ENCODE results near the gene ACTG1.

Gene ACTG1

GRCh38 chr17:81543339-81543675 lies 30.7 kb upstream of the ACTG1 start:
- DNase-seq, result no peak
- H3K36me3 ChIP-seq, result peaks cover 56 to 96% (median 95%) of the 10 kb centered on the region in 3 donors
- intact Hi-C loops (cut with DNase I; ENCODE audit: low total_unique reads), result no loop called here
- TF ChIP-seq, protein P1, sequence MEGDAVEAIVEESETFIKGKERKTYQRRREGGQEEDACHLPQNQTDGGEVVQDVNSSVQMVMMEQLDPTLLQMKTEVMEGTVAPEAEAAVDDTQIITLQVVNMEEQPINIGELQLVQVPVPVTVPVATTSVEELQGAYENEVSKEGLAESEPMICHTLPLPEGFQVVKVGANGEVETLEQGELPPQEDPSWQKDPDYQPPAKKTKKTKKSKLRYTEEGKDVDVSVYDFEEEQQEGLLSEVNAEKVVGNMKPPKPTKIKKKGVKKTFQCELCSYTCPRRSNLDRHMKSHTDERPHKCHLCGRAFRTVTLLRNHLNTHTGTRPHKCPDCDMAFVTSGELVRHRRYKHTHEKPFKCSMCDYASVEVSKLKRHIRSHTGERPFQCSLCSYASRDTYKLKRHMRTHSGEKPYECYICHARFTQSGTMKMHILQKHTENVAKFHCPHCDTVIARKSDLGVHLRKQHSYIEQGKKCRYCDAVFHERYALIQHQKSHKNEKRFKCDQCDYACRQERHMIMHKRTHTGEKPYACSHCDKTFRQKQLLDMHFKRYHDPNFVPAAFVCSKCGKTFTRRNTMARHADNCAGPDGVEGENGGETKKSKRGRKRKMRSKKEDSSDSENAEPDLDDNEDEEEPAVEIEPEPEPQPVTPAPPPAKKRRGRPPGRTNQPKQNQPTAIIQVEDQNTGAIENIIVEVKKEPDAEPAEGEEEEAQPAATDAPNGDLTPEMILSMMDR (IDR thresholded peaks at IDR 0.05), result no peak
- no peak overlapping the region for H3K27ac ChIP-seq
- H3K4me1 ChIP-seq, result no peaks in the 10 kb centered on the region
- H3K27me3 ChIP-seq, result no peaks in the 10 kb centered on the region
- H3K4me3 ChIP-seq, result no peak overlapping the region
- H3K9me3 ChIP-seq, result no peaks in the 10 kb centered on the region

- intact Hi-C loops (cut with DNase I; ENCODE audit: low total_unique reads), result no loop called here
- DNase-seq, result no peak
- Histone ChIP-seq H3K27ac (no peak overlapping the region), H3K4me3 (no peak overlapping the region), H3K9me3 (no peaks in the 10 kb centered on the region), H3K27me3 (peaks cover 0 to under 1% of the 10 kb centered on the region in 2 donors), H3K36me3 (peaks cover 50 to 96% (median 90%) of the 10 kb centered on the region in 3 donors), H3K4me1 (peaks cover 0 to under 1% (median 0%) of the 10 kb centered on the region in 4 donors)
- TF ChIP-seq, protein P1 (IDR thresholded peaks at IDR 0.05), result no peak
Observed at GRCh38 chr17:81542431-81543338, 30.1 kb upstream of the ACTG1 start.

- intact Hi-C loops (cut with DNase I; ENCODE audit: low total_unique reads), result no loop called here
- Histone ChIP-seq H3K27ac (no peak overlapping the region), H3K27me3 (peaks cover 0 to 15% of the 10 kb centered on the region in 2 donors), H3K36me3 (peaks cover 34 to 81% (median 75%) of the 10 kb centered on the region in 3 donors), H3K4me3 (no peak overlapping the region), H3K4me1 (peaks cover 0 to 14% (median 10%) of the 10 kb centered on the region in 4 donors), H3K9me3 (no peaks in the 10 kb centered on the region)
- TF ChIP-seq, protein P1 (IDR thresholded peaks at IDR 0.05), result no peak
- no peak for DNase-seq
Observed at GRCh38 chr17:81541123-81541522, 28.5 kb upstream of the ACTG1 start.

DNA sequence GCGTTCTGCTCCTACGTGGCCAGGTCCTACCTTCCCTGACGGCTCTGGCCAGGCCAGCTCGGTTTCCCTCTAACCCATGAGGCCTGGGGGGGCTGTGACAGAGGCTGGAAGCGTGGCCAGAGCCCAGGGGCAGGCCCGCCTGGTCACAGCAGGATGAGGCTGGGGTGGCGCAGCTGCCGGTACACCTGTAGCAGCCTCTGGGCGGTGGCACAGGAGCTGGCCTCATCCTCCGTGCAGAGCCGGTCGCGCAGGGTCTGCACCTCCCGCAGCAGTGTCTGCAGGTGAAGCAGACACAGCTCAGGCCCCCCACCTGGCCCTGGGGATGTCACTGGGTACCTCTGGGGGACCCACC lies 28.1 kb upstream of the ACTG1 start:
- no peaks in the 10 kb centered on the region for H3K9me3 ChIP-seq
- peaks cover 0 to 14% (median 10%) of the 10 kb centered on the region in 4 donors for H3K4me1 ChIP-seq
- intact Hi-C loops (cut with DNase I; ENCODE audit: low total_unique reads), result no loop called here

GRCh38 chr17:81539961-81540675 lies 27.5 kb upstream of the ACTG1 start:
- no peak overlapping the region for H3K4me3 ChIP-seq
- no peak for DNase-seq
- peaks cover 0 to 14% (median 10%) of the 10 kb centered on the region in 4 donors for H3K4me1 ChIP-seq
- peaks cover 0 to 15% of the 10 kb centered on the region in 2 donors for H3K27me3 ChIP-seq
- intact Hi-C loops (cut with DNase I; ENCODE audit: low total_unique reads), result no loop called here
- TF ChIP-seq, protein P1 (IDR thresholded peaks at IDR 0.05), result no peak
- H3K36me3 ChIP-seq, result peaks cover 30 to 71% (median 65%) of the 10 kb centered on the region in 3 donors
- no peak overlapping the region for H3K27ac ChIP-seq
- H3K9me3 ChIP-seq, result no peaks in the 10 kb centered on the region

More for the DNA sequence above, 28.1 kb upstream of the ACTG1 start:
- no peak overlapping the region for H3K4me3 ChIP-seq
- H3K27ac ChIP-seq, result no peak overlapping the region
- TF ChIP-seq, protein P1 (IDR thresholded peaks at IDR 0.05), result no peak
- DNase-seq, result no peak
- peaks cover 30 to 76% (median 70%) of the 10 kb centered on the region in 3 donors for H3K36me3 ChIP-seq
- H3K27me3 ChIP-seq, result peaks cover 0 to 15% of the 10 kb centered on the region in 2 donors

Data from tibial artery (tissue), 4 donors.